ENCODE data around the gene EFHB.

The EFHB gene

DNA sequence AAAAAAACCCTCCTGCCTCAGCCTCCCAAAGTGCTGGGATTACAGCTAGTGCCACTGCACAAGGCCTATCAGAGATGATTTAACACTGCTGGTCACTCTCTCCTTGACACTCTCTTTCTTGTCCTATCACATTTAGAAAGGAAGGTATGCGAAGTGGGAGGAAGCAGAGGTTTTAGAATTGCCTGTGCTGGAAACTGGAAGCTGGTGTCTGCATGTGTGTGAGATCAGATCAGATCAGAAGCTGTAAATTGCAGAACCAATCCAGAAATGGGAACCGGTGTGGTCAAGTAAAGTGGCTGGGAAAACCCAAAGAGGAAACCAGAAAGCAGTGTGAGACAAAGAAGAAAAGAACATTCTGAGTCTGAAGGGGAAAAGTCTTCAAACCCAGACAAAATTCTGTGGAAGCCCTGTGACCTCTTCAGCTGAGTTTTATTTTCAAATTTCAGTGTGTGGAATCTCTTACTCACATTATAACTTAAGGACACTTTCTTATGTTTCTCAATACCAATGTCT lies 2.8 kb downstream of the EFHB start:
- DNase-seq (ENCODE audit: extremely low read depth, low read depth): no peak
- TF ChIP-seq, protein P1, sequence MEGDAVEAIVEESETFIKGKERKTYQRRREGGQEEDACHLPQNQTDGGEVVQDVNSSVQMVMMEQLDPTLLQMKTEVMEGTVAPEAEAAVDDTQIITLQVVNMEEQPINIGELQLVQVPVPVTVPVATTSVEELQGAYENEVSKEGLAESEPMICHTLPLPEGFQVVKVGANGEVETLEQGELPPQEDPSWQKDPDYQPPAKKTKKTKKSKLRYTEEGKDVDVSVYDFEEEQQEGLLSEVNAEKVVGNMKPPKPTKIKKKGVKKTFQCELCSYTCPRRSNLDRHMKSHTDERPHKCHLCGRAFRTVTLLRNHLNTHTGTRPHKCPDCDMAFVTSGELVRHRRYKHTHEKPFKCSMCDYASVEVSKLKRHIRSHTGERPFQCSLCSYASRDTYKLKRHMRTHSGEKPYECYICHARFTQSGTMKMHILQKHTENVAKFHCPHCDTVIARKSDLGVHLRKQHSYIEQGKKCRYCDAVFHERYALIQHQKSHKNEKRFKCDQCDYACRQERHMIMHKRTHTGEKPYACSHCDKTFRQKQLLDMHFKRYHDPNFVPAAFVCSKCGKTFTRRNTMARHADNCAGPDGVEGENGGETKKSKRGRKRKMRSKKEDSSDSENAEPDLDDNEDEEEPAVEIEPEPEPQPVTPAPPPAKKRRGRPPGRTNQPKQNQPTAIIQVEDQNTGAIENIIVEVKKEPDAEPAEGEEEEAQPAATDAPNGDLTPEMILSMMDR (IDR thresholded peaks at IDR 0.05; ENCODE audit: low read depth, low read length): no peak

DNA sequence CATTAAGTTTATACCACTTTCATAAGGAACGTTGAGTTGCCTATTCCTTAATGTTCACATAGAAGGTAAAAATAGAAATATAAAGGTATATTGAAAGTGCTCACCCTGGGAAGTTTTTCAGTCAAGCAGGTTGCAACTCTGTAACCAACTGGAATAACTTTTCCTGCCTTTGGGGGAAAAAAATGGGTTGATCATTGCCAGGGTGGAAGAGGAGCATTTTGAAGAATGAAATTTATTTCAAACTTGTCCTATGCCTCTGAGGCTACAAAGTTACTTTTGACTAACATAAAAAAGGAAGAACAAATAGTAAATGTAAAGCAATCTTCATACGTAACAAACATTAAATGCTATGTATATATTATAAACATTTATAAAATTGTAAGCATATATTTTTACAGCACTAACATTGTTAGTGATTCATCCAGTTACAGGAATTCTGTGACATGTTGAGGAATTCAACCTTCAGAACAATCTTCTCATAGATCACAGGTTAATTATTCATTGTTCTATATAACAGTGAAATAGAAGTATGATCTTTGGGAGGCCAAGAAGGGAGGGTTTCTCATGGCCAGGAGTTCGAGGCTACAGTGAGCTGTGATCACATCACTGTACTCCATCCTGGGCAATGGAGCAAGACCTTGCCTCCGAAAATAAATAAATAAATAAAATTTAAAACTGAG lies 13.5 kb downstream of the EFHB start:
- DNase-seq (ENCODE audit: extremely low read depth, low read depth): no peak
- TF ChIP-seq, protein P1 (IDR thresholded peaks at IDR 0.05; ENCODE audit: low read depth, low read length): no peak

DNA sequence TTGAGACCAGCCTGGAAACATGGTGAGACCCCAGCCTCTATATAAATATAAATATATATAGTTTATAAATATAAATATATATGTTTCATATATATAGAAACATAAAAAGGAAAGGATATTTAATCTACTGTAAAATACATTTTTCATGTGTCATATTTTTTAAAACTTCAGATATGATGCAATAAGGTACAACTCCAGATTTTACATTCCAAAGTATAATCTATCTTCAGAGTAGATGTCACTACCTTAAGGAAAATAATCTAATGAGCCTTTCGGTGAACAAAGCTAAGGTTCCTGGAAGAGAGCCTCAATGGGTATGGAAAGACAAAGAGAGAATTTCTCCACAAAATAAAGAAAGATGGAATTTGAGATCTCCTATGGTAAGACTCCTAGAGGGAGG lies 16.9 kb downstream of the EFHB start:
- DNase-seq (ENCODE audit: extremely low read depth, low read depth): no peak
- TF ChIP-seq, protein P1 (IDR thresholded peaks at IDR 0.05; ENCODE audit: low read depth, low read length): no peak

DNA sequence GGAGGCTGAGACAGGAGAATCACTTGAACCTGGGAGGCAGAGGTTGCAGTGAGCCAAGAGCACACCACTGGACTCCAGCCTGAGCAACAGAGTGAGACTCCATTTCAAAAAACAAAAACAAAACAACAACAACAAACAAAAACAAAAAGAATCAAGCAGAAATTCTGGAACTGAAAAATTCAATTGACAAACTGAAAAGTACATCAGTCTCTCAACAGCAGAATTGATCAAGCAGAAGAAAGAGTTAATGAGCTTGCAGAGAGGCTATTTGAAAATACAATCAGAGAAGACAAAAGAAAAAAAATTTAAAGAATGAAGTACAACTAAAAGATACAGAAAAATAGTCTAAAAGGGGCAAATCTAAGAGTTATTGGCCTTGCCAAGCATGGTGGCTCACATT lies 22.6 kb downstream of the EFHB start:
- DNase-seq (ENCODE audit: extremely low read depth, low read depth): no peak
- TF ChIP-seq, protein P1 (IDR thresholded peaks at IDR 0.05; ENCODE audit: low read depth, low read length): no peak

DNA sequence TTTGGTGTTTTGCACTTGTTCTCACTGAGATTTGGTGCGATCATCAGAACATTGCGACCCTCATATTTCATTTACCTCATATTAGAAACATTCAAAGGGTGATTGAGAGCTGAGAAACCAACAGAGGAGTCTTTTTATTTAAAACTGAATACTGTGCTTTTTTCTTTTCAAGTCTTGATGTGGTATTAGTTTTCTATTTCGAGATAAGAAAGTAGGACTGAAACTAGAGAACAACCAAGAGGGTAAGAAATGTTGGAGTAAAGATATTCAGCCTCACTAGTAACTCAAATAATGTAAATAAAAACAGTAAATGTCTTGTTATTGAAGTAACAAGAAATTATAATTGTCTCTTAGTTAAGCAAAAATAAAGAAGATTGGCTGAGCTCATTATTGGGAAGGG lies 26.5 kb downstream of the EFHB start:
- TF ChIP-seq, protein P1 (IDR thresholded peaks at IDR 0.05; ENCODE audit: low read depth, low read length): no peak
- no peak for DNase-seq (ENCODE audit: extremely low read depth, low read depth)

DNA sequence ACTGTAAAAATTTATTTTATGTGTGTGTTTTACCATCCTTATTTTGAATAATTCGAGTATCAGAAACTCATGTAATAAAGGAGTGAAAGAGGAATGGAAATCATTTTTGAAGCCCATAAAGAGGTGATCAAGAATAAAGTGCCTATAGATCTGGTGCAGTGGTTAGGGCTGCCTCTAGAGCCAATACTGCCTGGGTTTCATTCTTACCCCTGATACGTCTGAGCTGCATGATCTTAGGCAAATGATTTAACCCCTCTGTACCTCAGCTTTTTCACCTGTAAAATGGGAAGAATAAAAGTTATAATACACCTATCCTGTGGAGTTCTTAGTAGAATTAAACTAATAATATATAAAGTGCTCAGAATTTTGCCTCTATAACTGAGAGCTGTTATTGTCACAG lies 30.4 kb downstream of the EFHB start:
- TF ChIP-seq, protein P1 (IDR thresholded peaks at IDR 0.05; ENCODE audit: low read depth, low read length): no peak
- DNase-seq (ENCODE audit: extremely low read depth, low read depth): no peak

DNA sequence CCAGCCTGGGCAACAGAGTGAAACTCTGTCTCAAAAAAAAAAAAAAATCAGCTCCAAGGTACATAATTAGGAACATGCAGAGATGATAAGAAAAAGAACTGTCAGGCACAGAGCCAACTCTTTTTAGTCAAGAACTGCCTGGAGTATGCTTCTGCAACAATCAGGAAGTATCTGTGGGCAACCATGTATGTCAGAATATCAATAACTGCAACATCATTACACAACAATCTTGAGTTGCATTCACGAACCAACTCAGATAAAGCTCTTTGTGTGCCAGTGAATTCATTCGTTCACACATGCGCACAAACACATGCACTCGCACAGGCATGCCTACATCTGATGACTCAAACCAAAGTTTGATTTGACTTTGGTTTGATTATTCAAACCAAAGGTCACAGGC lies 32.1 kb downstream of the EFHB start:
- TF ChIP-seq, protein P1 (IDR thresholded peaks at IDR 0.05; ENCODE audit: low read depth, low read length): no peak
- no peak for DNase-seq (ENCODE audit: extremely low read depth, low read depth)
